G401.6 (cell line): ENCODE data around the gene UGT3A2.
"Not testable (repeated sequence)": the region's sequence is repeated elsewhere in the genome, so short reads cannot be mapped to it uniquely, and the experiment has no call there.

Experiments
- FAIRE-seq: peaks from 2 replicates; lab custom pipeline; 2012; peaks lifted over from hg19 to GRCh38; lab: Jason Lieb, UNC

UGT3A2 gene

GRCh38 chr5:36049949-36050348 lies 16.7 kb downstream of the UGT3A2 start:
- FAIRE-seq = peak; percentile 52

DNA sequence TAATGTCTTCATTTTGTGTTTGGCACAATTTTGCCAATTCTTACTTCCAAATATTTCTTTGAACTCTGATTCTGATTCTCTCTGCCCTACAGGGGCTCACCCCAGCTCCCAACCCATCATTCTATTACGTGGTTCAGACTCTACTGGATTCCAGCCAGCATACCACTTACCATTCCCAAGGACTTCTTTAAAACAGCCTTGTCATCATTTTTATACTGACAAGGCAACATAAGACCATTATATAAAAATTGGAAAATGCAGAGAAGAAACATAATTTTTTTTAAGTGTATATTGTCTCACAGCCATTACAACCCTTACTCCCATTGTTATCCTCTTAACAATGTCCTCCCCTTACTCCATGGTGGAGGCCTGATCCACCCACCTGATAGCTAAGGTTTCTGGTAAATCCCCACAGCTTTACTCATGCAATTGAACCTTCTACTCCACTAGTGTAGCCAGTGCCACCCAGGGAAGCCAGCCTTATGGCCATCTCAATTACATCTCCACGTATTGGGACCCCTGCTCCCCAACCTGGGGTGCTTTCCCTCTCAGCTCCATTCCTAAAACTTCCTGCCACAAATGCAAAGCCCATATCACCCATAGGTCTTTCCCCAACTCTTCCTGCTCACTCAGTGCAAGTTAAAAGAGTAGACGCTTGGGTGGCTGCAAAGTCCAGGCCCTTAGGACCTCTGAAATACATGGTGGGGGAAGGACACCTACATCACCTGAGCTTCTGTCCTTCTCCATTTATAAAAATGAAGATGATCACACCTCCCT lies 19.1 kb downstream of the UGT3A2 start:
- no peak for FAIRE-seq

DNA sequence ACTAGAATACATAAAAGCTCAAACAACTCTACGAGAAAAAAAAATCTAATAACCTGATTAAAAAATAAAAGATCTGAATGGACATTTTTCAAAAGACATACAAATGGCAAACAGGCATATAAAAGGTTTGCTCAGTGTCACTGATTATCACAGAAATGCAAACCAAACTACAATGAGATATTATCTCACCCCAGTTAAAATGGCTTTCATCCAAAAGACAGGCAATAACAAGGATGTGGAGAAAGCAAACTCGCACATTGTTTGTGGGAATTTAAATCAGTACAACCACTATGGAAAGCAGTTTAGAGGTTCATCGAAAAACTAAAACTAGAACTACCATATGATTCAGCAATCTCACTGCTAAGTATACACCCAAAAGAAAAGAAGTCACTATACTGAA lies 20.8 kb downstream of the UGT3A2 start:
- no peak for FAIRE-seq

DNA sequence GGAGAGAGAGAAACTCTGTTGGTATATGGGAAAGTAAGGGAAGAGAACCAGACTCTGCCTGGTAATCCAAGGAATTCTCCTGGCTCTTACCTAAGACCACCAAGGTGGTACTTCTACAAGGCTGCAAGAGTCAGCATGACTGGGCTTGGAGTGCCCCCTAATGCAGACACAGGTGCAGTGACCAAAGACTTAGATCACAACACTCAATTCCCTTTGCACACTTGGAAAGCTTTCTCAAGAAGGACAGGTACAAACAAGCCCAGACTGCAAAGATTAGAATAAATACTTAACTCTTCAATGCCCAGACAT lies 25.2 kb downstream of the UGT3A2 start:
- no peak for FAIRE-seq

GRCh38 chr5:36040651-36041536 lies 25.8 kb downstream of the UGT3A2 start:
- FAIRE-seq = no peak

GRCh38 chr5:36035696-36036095 lies 31.0 kb downstream of the UGT3A2 start:
- FAIRE-seq = no peak

GRCh38 chr5:36034536-36035134 lies 32.0 kb downstream of the UGT3A2 start:
- not testable (repeated sequence) for FAIRE-seq

DNA sequence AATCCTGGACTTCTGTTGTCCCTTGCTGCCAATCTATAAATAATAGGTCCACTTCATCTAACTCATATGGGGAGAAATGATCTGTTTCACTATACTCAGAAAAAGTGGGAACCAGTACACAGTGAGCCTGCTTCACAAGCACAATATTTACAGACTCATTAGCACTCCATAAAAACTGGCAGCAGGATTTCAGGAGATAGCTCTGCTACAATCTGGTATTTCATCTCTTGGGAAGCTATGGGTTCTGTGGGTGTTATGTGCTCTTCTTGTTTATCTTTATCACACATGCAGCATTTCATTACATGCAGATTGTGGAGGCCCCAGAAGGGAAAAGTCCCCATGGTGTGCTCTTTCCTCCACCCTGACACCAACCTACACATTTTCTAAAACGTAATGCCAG lies 33.2 kb downstream of the UGT3A2 start:
- no peak for FAIRE-seq

- no peak for FAIRE-seq
Observed at GRCh38 chr5:36033047-36033446, 33.6 kb downstream of the UGT3A2 start.

DNA sequence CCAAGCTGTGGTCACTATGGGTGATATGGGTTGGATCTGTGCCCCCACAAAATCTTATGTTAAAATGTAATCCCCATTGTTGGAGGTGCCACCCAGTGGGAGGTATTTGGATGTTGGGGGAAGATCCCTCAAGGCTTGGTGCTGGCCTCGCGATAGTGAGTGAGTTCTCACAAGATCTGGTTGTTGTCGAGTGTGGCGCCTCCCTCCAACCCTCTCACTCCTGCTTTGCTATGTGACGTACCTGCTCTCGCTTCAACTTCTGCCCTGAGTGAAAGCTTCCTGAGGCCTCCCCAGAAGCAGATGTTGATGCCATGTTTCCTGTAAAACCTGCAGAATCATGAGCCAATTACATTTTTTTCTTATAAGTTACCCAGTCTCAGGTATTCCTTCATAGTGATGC lies 35.5 kb downstream of the UGT3A2 start:
- FAIRE-seq = no peak

DNA sequence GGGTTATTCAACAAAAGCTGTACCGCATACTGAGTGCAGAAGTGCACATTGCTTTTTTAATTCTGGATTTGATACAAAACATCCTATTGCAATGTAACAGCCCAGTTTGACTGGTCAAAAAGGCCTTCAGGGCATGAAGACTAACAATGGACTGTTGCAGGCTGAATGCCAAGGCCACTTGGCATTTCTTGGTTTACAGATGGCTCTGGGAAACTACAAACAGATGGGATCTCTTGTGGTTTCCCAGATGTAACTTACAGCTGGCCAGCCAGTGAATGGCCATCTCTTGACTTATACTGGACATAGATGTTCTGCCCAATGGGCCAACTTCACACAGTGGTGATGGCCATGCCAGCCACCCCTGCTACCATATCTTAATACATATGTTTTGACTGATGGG lies 36.8 kb downstream of the UGT3A2 start:
- FAIRE-seq = no peak

DNA sequence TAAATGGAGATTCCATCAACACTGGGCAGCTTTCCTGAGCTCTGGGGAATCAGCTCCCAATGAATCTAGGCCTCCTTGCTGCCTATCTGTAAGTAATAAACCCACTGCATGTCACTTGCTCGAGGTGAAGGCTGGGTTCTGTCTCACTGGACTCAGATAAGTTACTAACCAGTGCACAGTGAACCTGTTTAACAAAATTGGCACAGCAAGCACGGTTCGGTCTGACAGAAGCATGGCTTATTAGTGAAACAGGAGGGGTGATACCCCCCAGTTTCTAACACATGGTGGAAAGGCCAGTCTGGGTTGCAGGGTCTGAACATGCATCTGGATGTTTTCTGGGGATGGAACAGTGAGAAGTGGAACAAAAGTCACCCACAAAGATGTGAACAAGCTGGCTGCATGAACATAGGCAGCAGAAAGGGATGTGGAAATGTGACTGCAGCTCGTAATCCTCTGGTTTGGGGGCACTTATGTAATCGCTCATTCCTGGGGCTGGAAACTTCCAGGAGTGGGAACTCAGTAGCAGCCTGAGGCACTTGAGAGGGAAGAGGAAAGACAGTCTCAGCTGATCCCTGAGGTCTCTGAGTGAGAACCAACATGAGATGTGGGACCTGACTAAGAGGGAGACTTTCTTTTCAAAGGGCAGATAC lies 37.7 kb downstream of the UGT3A2 start:
- no peak for FAIRE-seq

GRCh38 chr5:36027711-36028110 lies 39.0 kb downstream of the UGT3A2 start:
- FAIRE-seq = no peak

DNA sequence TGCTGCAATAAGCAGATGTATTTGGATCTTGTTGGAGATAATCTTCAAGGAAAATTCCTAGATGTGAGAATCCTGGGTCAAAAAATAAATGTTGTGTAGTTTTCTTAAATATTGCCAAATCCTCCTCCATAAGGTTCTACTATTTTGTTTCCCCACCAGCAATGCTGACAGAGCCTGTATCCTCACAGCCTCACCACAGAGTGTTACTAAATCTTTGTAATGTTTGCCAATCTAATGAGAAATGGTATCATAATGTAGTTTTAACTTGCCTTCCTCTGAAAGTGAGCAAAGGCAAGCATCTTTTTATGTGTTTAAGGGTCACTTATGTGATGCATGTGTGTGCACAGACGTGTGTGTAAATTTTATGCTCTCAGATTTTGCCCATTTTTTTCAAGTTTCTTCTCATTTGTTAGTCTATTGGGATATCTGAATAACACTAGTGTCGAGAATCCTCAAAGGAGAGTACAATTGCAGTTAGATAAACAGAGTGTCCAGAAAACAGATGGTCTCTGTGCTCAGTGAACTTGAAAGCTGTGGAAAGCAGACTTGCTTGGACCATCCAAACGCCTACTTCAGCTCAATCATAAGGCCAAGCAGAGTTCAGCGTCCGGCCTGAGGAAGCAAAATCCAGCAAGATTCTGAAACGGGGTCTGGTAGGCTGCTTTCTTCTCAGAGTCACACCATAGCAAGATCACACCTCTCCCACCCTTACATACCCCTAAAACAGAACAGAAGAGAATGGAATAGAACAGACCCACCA lies 39.8 kb downstream of the UGT3A2 start:
- FAIRE-seq = no peak

GRCh38 chr5:36022246-36022645 lies 44.4 kb downstream of the UGT3A2 start:
- FAIRE-seq = not testable (repeated sequence)

DNA sequence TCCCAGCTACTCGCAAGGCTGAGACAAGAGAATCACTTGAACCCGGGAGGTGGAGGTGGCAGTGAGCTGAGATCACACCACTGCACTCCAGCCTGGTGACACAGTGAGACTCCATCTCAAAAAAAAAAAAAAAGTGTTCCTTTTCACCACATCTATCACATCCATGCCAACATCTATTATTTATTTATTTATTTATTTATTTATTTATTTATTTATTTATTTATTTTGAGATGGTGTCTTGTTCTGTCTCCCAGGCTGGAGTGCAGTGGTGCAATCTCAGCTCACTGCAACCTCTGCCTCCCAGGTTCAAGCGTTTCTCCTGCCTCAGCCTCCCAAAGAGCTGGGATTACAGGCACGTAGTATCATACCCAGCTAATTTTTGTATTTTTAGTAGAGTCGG lies 47.1 kb downstream of the UGT3A2 start:
- not testable (repeated sequence) for FAIRE-seq

DNA sequence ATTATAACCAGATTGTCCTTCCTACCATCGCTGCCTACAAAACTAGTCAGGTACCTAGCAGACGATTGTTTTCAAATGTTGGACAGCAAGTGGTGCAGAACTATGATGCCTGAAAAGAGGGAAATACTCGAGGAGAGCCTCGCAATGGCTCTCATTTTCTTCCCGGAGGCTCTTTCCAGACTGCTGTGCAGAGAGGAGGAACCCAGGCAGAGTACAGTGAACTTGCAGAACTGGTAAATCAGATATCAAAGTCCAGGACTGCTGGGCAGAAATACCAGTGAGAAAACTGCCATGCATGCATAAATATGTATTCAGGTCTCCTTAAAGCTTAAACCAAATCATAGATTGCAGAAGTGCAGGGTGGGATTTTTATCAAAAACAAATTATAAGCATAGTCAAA lies 49.1 kb downstream of the UGT3A2 start:
- no peak for FAIRE-seq

DNA sequence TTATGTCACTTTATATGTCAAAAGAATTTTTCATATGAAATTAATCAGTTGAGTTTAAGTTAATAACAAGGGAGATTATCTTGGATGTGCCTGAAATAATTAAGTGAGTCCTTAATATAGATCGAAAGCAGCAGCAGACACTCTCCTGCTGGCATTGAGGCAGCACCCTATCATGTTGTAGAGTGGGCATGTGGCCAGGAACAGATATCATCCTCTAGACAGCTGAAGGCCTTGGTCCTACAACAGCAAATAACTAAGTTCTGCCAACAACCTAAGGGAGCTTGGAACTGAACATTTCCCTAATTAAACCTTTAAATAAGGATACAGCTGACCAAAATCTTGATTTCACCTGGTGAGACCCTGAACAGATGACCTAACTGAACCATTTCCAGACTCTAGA lies 49.7 kb downstream of the UGT3A2 start:
- no peak for FAIRE-seq

DNA sequence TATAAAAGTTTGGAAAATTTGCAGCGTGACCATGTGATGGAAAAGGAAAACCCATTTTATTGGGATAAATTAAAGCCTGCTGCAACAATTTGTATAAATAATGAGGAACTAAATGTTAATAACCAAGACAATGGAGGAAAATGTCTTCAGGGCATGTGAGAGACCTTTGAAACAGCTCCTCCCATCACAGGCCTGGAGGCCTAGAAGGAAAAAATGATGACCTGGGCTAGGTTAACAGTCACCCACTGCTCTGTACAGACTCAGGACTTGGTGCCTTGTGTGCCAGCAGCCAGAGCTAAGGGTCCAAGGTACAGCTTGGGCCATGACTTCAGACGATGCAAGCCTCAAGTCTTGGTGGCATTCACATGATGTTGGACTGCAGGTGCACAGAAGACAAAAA lies 53.5 kb downstream of the UGT3A2 start:
- FAIRE-seq = no peak

- FAIRE-seq = no peak
Observed at GRCh38 chr5:36009698-36010097, 57.0 kb downstream of the UGT3A2 start.

DNA sequence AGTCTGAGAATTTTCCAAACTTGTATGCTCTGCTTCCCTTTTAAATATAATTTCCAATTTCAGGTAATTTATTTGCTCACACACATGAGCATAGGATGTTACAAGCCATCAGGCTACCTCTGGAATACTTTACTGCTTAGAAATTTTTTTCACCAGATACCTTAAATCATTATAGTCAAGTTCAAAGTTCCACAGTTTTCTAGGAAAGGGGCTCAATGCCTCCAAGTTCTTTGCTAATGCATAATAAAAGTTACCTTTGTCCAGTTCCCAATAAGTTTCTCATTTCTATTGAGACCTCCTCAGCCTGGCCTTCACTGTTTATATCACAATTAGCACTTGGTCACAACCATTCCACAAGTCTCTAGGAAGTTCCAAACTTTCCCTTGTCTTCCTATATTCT lies 59.3 kb downstream of the UGT3A2 start:
- FAIRE-seq = no peak

- no peak for FAIRE-seq
Observed at GRCh38 chr5:36006163-36006562, 60.5 kb downstream of the UGT3A2 start.
